GM21737 (cell line): ENCODE measurements around the gene VSTM2B.

Experiments
- ATAC-seq: cut with Tn5 transposase; IDR thresholded peaks from one replicate; pipeline ENCODE4 v1.9.1; 2021; ENCODE audit warnings: mild to moderate bottlenecking, moderate library complexity; ENCODE audit not compliant: unreplicated experiment

Gene VSTM2B

GRCh38 chr19:29587059-29587458, 61.3 kb downstream of the VSTM2B start:
- ATAC-seq, result no peak

DNA sequence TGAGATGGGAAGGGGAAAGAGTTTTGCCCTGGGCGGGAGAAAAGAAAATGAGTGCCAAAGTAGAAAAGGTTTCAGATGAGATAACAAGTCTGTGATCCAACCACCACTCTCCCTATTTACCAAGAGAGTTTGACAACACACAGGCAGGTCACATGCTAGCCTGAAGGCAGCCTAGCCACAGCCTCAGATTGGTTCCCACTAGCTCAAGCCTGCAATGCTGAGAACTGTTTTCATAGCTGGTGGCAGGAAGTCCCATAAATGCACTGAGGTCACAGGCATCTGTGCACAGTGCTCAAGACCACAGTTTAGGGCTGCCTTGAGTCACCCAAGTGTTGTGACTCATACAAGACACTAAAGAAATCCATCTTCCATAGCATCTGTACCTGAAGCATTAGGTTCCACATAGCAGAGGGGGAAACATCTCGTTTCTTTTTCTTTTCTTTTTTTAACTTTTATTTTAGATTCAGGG, 61.8 kb downstream of the VSTM2B start:
- peak; percentile 75 for ATAC-seq

DNA sequence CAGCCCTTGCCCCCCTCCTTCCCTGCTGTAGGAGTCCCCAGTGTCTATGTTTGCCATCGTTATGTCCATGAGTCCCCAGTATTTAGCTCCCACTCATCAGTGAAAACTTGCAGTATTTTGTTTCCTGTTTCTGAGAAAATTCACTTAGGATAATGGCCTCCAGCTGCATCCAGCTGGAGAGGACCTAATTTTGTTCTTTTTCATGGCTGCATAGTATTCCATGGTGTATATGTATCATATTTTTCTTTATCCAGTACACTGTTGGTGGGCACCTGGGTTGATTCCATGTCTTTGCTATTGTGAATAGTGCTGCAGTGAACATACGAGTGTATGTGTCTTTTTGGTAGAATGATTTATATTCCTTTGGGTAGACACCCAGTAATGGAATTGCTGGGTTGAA, 62.3 kb downstream of the VSTM2B start:
- no peak for ATAC-seq

DNA sequence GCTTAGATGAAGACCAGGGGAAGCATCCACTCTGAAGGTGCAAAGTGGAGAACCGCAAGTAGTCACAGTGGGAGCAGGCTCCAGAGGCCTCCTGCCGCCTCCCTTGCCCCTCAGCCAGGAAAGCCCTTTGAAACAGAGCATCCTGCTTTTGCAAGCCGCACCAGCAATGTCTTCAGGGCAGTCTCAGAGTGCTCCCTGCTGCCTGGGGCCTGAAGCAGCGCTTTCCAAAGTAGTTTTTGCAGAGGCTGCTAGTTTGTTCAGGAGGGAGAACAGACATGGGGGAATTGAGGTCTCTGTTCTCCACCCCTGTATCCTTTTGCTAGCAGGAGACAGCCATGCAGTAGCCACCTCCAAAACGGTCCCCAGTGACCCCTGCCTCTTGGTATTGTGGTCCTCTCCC, 64.5 kb downstream of the VSTM2B start:
- no peak for ATAC-seq

- no peak for ATAC-seq
These were observed 65.9 kb downstream of the VSTM2B start for GRCh38 chr19:29591670-29592069.

GRCh38 chr19:29593869-29594268, 68.1 kb downstream of the VSTM2B start:
- no peak for ATAC-seq

DNA sequence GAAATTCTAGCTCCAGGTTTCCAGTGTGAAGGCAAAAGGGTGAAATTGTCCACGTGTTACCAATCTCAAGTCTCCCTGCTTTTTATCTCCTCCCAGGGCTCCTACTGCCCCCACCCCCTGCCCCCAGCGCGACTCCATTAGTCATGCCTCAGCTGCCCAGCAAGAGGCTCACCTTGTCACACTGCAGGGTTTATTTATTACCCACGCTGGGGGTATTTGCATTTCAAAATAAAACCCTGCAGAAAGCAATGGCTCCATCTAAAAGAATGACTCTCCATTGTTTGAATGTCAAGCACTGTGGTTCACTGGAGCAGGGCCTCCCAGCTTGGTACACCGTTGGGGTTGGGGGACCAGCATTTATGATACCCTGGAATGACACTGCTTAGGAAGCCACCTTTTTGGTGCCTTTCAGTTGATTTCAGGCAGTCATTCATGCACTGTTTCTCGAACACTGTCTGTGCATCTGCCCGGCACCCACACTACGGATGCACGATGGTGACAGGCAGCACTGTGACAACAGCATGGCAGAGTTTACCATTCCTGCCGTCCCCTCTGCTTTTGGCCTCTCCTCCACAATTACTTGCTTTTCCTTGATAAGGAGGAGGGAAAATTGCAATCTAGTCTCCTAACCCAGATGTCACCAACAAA, 70.4 kb downstream of the VSTM2B start:
- ATAC-seq, result no peak

DNA sequence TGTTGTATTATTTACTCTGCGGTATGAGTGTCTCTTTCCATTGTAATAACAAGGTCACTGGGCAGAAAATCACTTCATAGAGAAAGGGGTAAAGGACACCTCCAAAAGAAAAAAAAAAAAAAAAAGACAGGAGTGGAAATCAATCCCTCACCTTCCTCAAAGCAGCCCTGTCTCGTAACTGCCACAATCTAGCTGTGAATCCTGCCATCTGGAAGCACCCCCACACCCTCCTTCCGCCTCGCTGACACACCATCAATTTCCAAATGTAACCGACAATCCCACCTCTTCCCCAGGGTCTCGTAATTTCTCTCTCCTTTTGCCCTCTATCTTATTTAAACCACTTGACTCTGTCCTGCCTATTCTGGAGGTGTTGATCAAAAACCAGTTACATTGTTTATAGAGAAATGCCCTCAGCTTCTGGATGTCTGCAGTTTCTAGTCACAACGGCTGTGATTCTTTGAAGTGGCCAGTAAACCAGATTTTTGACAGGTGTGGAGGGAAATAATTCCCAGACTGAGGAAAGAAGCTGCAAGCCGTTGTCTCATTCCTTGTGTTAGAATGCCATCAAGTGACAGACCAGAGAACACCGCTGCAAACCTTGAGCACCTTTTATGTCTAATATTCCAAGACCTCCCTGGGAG, 71.2 kb downstream of the VSTM2B start:
- ATAC-seq, result no peak

DNA sequence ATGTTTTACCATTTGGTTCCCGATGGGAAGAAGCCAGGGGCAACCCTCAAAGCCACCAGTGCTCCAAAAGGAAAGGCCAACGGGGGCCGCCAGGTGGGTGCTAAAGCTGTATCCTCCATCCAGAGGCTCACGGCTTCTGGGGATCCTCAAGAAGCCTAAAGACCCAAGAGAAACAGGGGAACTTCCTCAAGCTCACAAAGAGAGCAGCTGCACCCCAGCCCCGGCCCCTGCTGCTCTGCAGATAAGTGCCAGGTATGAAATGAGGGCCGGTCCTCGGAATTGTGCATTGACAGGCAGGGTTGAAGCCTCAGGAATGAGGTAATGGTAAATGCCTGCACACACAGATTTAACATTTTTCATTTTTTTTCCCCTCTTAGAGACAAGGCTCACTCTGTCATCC, 72.2 kb downstream of the VSTM2B start:
- ATAC-seq, result no peak

GRCh38 chr19:29598496-29598895, 72.7 kb downstream of the VSTM2B start:
- no peak for ATAC-seq

DNA sequence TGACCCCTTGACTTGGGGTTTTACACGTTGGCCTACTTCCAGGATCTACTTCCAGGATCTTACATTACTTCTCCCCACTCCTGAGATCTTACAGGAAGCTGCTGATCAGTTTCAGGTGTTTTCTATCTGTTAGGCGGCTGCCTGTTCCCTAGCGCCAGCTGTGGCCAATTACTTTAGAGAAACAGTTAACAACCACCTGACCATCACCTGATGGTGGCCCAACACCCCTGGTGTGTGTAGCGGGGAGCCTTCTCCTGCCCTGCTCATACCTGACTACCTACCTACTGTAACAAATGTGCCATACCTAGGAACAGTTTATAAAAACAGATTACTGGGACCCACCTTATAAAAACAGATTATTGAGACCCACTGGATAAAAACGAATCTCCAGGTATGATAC, 77.5 kb downstream of the VSTM2B start:
- ATAC-seq, result no peak

DNA sequence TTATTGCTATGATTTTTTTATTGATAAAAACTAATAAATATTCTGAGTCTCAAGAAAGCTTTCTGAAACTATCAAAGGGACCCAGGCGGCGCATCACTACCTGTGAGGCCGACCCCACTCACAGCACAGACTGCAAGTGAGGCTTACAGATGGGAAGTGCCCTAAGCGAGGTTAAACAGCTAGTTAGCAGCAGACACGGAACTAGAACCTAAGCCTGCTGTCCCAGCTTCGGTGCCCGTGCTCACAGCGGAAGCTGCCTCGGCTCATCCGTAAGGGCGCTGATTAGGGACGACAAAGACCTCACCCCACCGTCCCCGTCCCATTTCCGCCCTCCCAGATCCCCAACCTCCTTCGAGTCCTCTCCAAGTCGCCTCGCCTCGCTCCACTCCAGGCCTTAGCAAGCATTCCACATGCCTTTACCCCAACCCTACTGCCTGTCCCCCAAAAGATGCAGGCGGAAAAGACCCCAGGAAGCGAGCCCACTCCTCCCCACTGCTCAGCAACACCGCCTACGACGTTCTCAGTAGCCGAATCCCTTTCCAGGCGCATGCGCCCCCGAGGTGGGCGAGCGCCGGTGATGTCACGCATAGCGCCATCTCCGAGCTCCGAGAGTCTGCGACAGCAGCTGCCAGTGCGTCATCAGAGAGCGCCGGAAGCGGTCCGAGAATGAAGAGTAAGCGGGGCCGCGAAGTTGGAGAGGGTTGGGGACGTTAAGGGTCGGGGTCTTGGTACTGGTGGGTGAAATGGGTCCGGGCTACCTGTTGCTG, 80.0 kb downstream of the VSTM2B start, which contains the start of gene POP4:
Gene POP4, plus strand, starts transcription at position 631 of the 767 bp plus-strand sequence. Its CDS starts 36 bp downstream, at position 667.
- ATAC-seq, result peak; percentile 60

DNA sequence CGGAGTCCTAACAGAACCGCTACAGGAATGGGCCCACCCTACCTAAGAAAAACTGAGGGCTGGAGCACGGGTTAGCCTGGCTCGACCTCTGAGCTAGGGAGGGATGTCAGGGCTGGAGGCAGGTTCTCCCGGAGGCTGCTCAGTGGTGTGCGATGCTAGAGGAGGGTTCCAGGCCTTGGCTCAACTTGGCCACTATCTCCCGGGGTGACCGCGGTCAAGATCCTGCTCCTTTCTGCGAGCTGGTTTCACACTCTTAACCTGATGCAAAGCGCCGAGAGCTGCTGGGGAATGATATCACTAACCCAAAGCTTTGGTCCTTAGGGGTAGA, 80.6 kb downstream of the VSTM2B start:
- peak; percentile 4 for ATAC-seq

DNA sequence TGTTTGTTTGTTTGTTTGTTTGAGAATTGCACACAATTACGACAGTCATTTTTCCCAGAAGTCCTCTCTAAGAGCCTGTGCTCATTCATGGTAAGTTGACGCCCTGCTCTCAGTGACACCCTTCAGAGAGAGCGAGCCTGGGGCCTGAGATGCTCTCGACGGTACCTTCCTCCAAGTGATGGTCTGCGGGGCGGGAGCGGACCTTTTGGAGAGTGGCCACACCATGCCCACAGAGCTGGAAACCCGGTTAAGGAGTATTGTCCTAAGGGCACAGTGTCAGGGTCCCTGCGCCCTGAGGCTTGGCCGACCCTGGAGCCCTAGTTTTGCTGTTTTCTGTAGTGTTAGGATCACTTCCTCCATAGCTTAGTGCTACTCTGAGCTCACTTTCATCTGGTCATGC, 83.8 kb downstream of the VSTM2B start:
- no peak for ATAC-seq

DNA sequence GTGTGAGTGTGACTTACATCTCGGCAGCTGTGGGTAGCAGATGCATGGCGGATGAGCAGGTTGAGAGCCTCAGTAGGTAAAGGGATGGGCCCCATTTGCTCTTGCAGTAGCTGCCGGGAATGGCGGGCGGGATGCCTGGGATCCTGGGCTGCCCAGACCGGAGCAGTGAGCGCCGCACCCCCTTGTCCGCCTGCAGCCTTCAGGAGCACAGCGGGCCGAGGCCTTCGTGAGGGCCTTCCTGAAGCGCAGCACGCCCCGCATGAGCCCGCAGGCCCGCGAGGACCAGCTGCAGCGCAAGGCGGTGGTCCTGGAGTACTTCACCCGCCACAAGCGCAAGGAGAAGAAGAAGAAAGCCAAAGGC, 84.4 kb downstream of the VSTM2B start:
- no peak for ATAC-seq

GRCh38 chr19:29610574-29611271, 84.9 kb downstream of the VSTM2B start:
- peak; percentile 62 for ATAC-seq

DNA sequence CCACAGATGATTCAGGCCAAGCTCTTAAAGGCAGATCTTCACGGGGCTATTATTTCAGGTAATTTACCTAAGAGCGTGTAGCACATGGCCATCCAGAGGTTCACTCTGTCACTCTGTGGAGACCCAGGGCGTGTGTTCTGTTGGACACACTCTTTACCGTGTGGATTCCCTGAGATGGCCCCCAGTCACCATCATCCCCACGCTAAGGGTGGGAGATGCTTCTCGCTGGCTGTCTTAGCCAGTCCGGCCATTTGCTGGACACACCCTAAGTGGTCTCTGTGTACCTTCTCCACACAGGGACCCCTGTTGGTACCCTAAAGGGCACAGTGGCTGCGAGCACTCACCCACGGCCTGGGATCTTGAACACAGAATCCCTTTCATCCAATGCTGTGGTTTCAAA, 86.3 kb downstream of the VSTM2B start:
- no peak for ATAC-seq

DNA sequence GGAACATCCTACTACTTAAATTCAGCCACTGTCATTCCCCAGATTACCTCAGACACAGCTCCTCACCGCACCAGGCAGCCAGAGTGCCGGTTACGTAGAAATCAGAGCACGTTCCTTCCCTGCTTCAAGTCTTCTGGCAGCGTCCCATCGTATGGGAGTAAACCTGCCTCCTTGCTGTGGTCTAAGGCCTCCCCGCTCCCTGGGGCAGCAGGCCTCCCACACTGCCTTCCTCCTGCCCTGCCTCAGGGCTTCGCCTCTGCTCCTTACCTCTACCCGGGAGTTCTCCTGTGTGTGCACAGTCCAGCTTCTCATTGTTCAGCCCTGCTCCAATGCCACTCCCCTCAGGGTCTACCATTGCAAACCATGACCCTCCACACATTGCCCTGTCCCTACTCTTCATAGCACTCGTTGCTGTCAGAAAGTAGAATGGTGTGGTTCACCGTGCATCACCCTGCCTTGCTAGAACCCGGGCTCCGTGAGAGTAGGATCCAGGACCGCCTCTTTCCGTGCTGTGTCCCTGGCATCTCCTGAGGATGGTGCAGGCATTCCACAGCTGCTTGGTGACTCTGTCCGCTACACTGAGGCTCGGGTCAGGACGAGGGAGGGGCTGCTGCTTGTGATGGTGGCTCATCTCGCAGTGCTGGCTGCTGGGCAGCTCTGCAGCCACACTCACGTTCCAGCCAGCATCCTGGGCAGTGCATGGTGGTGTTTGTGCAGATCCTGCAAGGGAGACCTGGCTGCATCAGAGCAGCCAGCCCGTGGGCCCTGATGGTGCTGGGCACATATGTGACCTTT, 87.2 kb downstream of the VSTM2B start:
- no peak for ATAC-seq

DNA sequence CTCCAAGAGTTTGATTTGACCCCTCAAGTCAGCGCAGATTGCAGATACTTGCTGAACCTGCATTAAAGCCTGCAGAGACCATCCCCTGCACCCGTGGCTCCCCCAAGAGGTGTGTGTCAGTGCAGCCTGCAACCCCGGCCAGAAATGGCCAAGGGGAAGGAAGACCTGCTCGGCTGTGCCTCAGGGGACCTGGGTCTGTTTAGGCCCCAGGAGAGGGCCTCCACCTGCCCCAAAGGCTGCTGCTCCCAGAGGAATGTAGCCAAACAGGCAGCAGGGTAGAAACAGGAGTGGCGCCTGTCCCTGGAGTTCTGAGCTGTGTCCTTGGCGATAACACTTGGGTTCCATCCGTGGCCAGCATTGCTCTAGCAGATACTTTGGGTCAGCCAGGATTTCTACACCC, 88.3 kb downstream of the VSTM2B start:
- no peak for ATAC-seq
